H1 (cell line): Measurements from ENCODE around the gene EN1. TPM values are rescaled to one million over a fixed set of nuclear protein-coding genes. Genes with fewer than 3 reads are reported as not detected.

Experiments used
- JUND ChIP-seq: IDR thresholded peaks from 2 replicates; pipeline ENCODE4 v1.6.1; 2011; ENCODE audit warnings: mild to moderate bottlenecking, improper control_type of control experiment, low read length
- polyA plus RNA-seq, 7 experiments: library from polyadenylated mRNA; depleted of rRNA in 3 of 7; stranded (reverse) in 5 of 7; unstranded in 2 of 7; fragments of >200 nt in 5 of 7; fragments of 200-250 nt in 2 of 7; gene quantifications; 1 replicate in 5 of 7; 2 replicates in 1 of 7; 4 replicates in 1 of 7; pipeline versions ENCODE4 v1.2.1 to v1.2.3, GENCODE V29; 2011 to 2013; ENCODE audit warnings: missing spikeins in 2 of 7, mixed read lengths in 2 of 7
- total RNA-seq: library from RNA; stranded (reverse); fragmentation: NEBNext Ultra II Directional; extraction: Animal tissue kit (Norgen Biotek cat#: 25700); gene quantifications from 2 replicates; pipeline ENCODE4 v1.2.1, GENCODE V29; 2021

Gene EN1
- total and polyA plus RNA-seq, 2 of the 8 experiments (the other 6 are each of a cell fraction or from before 2014, with no cell fraction given) = not detected

DNA sequence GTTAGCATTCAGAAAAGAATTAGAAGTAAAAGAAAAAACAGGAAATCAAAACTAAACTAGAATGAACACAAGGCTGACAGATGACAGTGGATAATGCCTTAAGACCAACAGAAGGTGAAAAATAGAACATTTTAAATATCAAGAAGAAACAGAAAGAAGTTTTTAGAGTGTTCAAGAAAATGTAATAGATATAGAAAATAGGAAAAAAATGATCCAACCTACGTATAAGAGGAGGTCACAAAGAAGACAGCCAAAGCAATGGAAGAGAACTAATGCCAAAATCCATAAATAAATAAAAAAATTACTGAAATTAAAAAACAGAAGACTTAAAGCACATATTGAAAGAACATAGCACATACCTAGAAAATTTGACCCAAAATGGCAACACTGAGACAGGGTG, 42.5 kb upstream of the EN1 start (continued):
- no peak for TF ChIP-seq JUND
